IMR-90 (cell line): ENCODE results near the gene ZFR2. TPM values are rescaled to one million over a fixed set of nuclear protein-coding genes. Genes with fewer than 3 reads are reported as not detected.

Experiments used
- ATAC-seq: fragments of 200-7000 bp; cut with Tn5 transposase; 2 replicates; pipeline ENCODE4 v1.9.1; 2020; ENCODE audit warnings: low read depth, mild to moderate bottlenecking, moderate library complexity
- BruUV-seq: library from RNA; stranded (reverse); fragments of 400-500 nt; replicated peaks from 2 replicates; lab custom pipeline; 2021; lab: Mats Ljungman, UMichigan
- CTCF ChIA-PET: fragments of 300-600 bp; formaldehyde crosslinking; extraction: SDS; loops from one replicate; lab custom pipeline; 2021; ENCODE audit warnings: antibody characterized with exemption; lab: Yijun Ruan, JAX
- POLR2A ChIA-PET: fragments of 300-600 bp; sonication (Branson Sonifier 250); formaldehyde crosslinking; loops from one replicate; lab custom pipeline; 2022; ENCODE audit warnings: antibody characterized with exemption; ENCODE audit not compliant: unreplicated experiment; lab: Charles Lee
- DNase-seq: peaks from one replicate; pipeline ENCODE4 v3.0.0; 2013
- H2AFZ ChIP-seq: replicated peaks from 2 replicates; pipeline ENCODE3; 2013; ENCODE audit warnings: low read length, mild to moderate bottlenecking; ENCODE audit not compliant: poor library complexity
- H2AK5ac ChIP-seq: 2 replicates; pipeline ENCODE4 v1.6.1; 2013; ENCODE audit warnings: low read depth, low read length, inconsistent platforms
- H2AK9ac ChIP-seq: replicated peaks from 2 replicates; pipeline ENCODE3; 2013; ENCODE audit warnings: mild to moderate bottlenecking, low read depth, low read length, moderate library complexity; ENCODE audit not compliant: poor library complexity
- H2BK120ac ChIP-seq: 2 replicates; pipeline ENCODE4 v1.6.1; 2013; ENCODE audit warnings: low read depth, low read length, inconsistent platforms
- H2BK15ac ChIP-seq: 3 replicates; pipeline ENCODE4 v1.6.1; 2013; ENCODE audit warnings: low read depth, low read length, inconsistent platforms
- H2BK20ac ChIP-seq: 2 replicates; pipeline ENCODE4 v1.6.1; 2013; ENCODE audit warnings: low read depth, mild to moderate bottlenecking, inconsistent platforms, low read length, moderate library complexity
- H2BK5ac ChIP-seq: 2 replicates; pipeline ENCODE4 v1.6.1; 2013; ENCODE audit warnings: mild to moderate bottlenecking, low read depth, low read length, inconsistent platforms; ENCODE audit not compliant: poor library complexity, severe bottlenecking
- H3K14ac ChIP-seq: replicated peaks from 2 replicates; pipeline ENCODE4 v1.6.1; 2013; ENCODE audit warnings: low read depth, low read length, inconsistent platforms
- H3K18ac ChIP-seq: 2 replicates; pipeline ENCODE4 v1.6.1; 2013; ENCODE audit warnings: low read depth, low read length, control low read depth
- H3K23ac ChIP-seq: 2 replicates; pipeline ENCODE4 v1.6.1; 2013; ENCODE audit warnings: low read depth, low read length, inconsistent platforms
- H3K27ac ChIP-seq: 2 replicates; pipeline ENCODE4 v1.5.1; 2013; ENCODE audit warnings: mild to moderate bottlenecking, control low read depth, low read length; ENCODE audit not compliant: insufficient read depth
- H3K27me3 ChIP-seq: 2 replicates; pipeline ENCODE4 v1.6.1; 2013; ENCODE audit warnings: low read length; ENCODE audit not compliant: control insufficient read depth, insufficient read depth
- H3K36me3 ChIP-seq: 2 replicates; pipeline ENCODE4 v1.6.1; 2013; ENCODE audit warnings: low read length, mixed read lengths; ENCODE audit not compliant: control insufficient read depth, insufficient read depth
- H3K4ac ChIP-seq: 2 replicates; pipeline ENCODE4 v1.6.1; 2013; ENCODE audit warnings: low read depth, low read length, inconsistent platforms
- H3K4me1 ChIP-seq: 2 replicates; pipeline ENCODE4 v1.6.1; 2013; ENCODE audit warnings: low read length, mixed read lengths; ENCODE audit not compliant: control insufficient read depth, insufficient read depth
- H3K4me2 ChIP-seq: 2 replicates; pipeline ENCODE4 v1.6.1; 2013; ENCODE audit warnings: low read depth, mild to moderate bottlenecking, control low read depth, low read length, moderate library complexity
- H3K4me3 ChIP-seq: 2 replicates; pipeline ENCODE4 v1.5.1; 2013; ENCODE audit warnings: low read depth, mild to moderate bottlenecking, control low read depth, low read length, moderate library complexity; ENCODE audit not compliant: insufficient read depth
- H3K56ac ChIP-seq: 2 replicates; pipeline ENCODE4 v1.6.1; 2013; ENCODE audit warnings: low read length, inconsistent platforms; ENCODE audit not compliant: insufficient read depth; ENCODE audit errors: extremely low read depth
- H3K79me1 ChIP-seq, 2 experiments: 2 replicates each; pipeline ENCODE4 v1.6.1; 2013; ENCODE audit warnings: low read length in 2 of 2, inconsistent platforms in 1 of 2, low read depth in 1 of 2
- H3K9ac ChIP-seq: 2 replicates; pipeline ENCODE4 v1.6.1; 2013; ENCODE audit warnings: low read depth, low read length, control low read depth
- H3K9me1 ChIP-seq: 2 replicates; pipeline ENCODE4 v1.6.1; 2013; ENCODE audit warnings: low read length, inconsistent platforms; ENCODE audit not compliant: insufficient read depth
- H3K9me3 ChIP-seq: 2 replicates; pipeline ENCODE4 v1.6.1; 2013; ENCODE audit warnings: low read length; ENCODE audit not compliant: control insufficient read depth, insufficient read depth
- H4K20me1 ChIP-seq: 2 replicates; pipeline ENCODE4 v1.6.1; 2013; ENCODE audit warnings: low read length, inconsistent platforms; ENCODE audit not compliant: insufficient read depth
- H4K5ac ChIP-seq: 2 replicates; pipeline ENCODE4 v1.6.1; 2013; ENCODE audit warnings: mild to moderate bottlenecking, low read depth, low read length, control low read depth
- H4K8ac ChIP-seq, 2 experiments: 2 replicates each; pipeline ENCODE4 v1.6.1; 2013; ENCODE audit warnings: low read depth in 2 of 2, low read length in 2 of 2, control low read depth in 1 of 2, inconsistent platforms in 1 of 2
- H4K91ac ChIP-seq: 2 replicates; pipeline ENCODE4 v1.6.1; 2013; ENCODE audit warnings: low read depth, low read length, inconsistent platforms; ENCODE audit not compliant: insufficient read depth
- BHLHE40 ChIP-seq: fragments of 150-350 bp; IDR thresholded peaks from 2 replicates; pipeline ENCODE4 v1.6.1; 2016; ENCODE audit warnings: mild to moderate bottlenecking, low read depth, low read length
- CEBPB ChIP-seq: IDR thresholded peaks from 2 replicates; pipeline ENCODE4 v1.6.1; 2012; ENCODE audit warnings: low read depth, low read length, improper control_type of control experiment
- CHD1 ChIP-seq: IDR thresholded peaks from 2 replicates; pipeline ENCODE4 v1.6.1; 2012; ENCODE audit warnings: low read depth, low read length, improper control_type of control experiment
- CTCF ChIP-seq: conservative IDR thresholded peaks from 2 replicates; pipeline ENCODE4 v1.5.1; 2012; ENCODE audit warnings: mild to moderate bottlenecking, low read depth, low read length, improper control_type of control experiment
- ELK1 ChIP-seq: fragments of 150-350 bp; IDR thresholded peaks from 2 replicates; pipeline ENCODE4 v1.6.1; 2016; ENCODE audit warnings: low read depth, mild to moderate bottlenecking, low read length, moderate library complexity, borderline replicate concordance
- FOS ChIP-seq: fragments of 150-350 bp; IDR thresholded peaks from 2 replicates; pipeline ENCODE4 v1.6.1; 2016; ENCODE audit warnings: low read depth, low read length
- MAFK ChIP-seq: IDR thresholded peaks from 2 replicates; pipeline ENCODE4 v1.6.1; 2012; ENCODE audit warnings: low read depth, low read length, improper control_type of control experiment
- MAZ ChIP-seq: IDR thresholded peaks from 2 replicates; pipeline ENCODE4 v1.6.1; 2012; ENCODE audit warnings: low read depth, mild to moderate bottlenecking, low read length, improper control_type of control experiment, moderate library complexity, borderline replicate concordance
- MXI1 ChIP-seq: IDR thresholded peaks from 2 replicates; pipeline ENCODE4 v1.6.1; 2012; ENCODE audit warnings: low read depth, mild to moderate bottlenecking, low read length, moderate library complexity, borderline replicate concordance
- NFE2L2 ChIP-seq: fragments of 150-350 bp; IDR thresholded peaks from 2 replicates; pipeline ENCODE4 v1.6.1; 2016; ENCODE audit warnings: low read depth, mild to moderate bottlenecking, low read length
- POLR2A ChIP-seq: IDR thresholded peaks from 2 replicates; pipeline ENCODE4 v1.6.1; 2012; ENCODE audit warnings: mild to moderate bottlenecking, low read depth, low read length
- RAD21 ChIP-seq: IDR thresholded peaks from 2 replicates; pipeline ENCODE4 v1.6.1; 2012; ENCODE audit warnings: low read length, improper control_type of control experiment
- RCOR1 ChIP-seq: IDR thresholded peaks from 2 replicates; pipeline ENCODE4 v1.6.1; 2012; ENCODE audit warnings: mild to moderate bottlenecking, low read length, improper control_type of control experiment; ENCODE audit not compliant: insufficient replicate concordance
- RFX5 ChIP-seq: IDR thresholded peaks from 2 replicates; pipeline ENCODE4 v1.8.0; 2012; ENCODE audit warnings: low read depth, mild to moderate bottlenecking, low read length, moderate library complexity
- SMC3 ChIP-seq: fragments of 150-350 bp; IDR thresholded peaks from 2 replicates; pipeline ENCODE4 v1.6.1; 2016; ENCODE audit warnings: low read depth, mild to moderate bottlenecking, antibody characterized with exemption, low read length, moderate library complexity
- USF2 ChIP-seq: fragments of 150-350 bp; IDR thresholded peaks from 2 replicates; pipeline ENCODE4 v1.6.1; 2017; ENCODE audit warnings: mild to moderate bottlenecking, antibody characterized with exemption, low read length, low read depth
- WGBS, 2 experiments: methylation state at CpG; one replicate each; pipeline versions ENCODE4 v1.1.5 to v1.1.7; 2013; ENCODE audit warnings: missing lambda C conversion rate in 2 of 2; ENCODE audit not compliant: insufficient read length in 1 of 2; ENCODE audit errors: extremely low coverage in 2 of 2; 5-methylcytosine and 5-hydroxymethylcytosine counted together
- dilution Hi-C: fragments of 300-500 bp; cut with HindIII; formaldehyde crosslinking; loops from one replicate; pipeline ENCODE4 v1.14.3; 2018; ENCODE audit warnings: low sequenced_read_pairs; ENCODE audit not compliant: unreplicated experiment
- in situ Hi-C: fragments of 300-500 bp; cut with MboI; formaldehyde crosslinking; loops from 3 replicates; pipeline ENCODE4 v1.14.3; 2019; ENCODE audit warnings: low sequenced_read_pairs, inconsistent platforms, mixed read lengths
- intact Hi-C: fragments of 100-400 bp; cut with micrococcal nuclease; formaldehyde crosslinking; loops from 2 replicates; pipeline ENCODE4 v1.10.0; 2022
- polyA plus RNA-seq, 3 experiments: library from polyadenylated mRNA; depleted of rRNA; stranded (reverse); fragments of >200 nt; gene quantifications; 2 replicates each; pipeline ENCODE4 v1.2.3, GENCODE V29; 2012; ENCODE audit warnings: low replicate concordance in 1 of 3
- total RNA-seq: library from RNA; depleted of rRNA; stranded (reverse); fragments of >200 nt; gene quantifications from 2 replicates; pipeline ENCODE4 v1.2.3, GENCODE V29; 2012

ZFR2 gene
- total and polyA plus RNA-seq, 2 of the 4 experiments (the other 2 are of a cell fraction), result 0.19 TPM; not detected in 1

- H3K27ac ChIP-seq, result no peak overlapping the region
- no TSS peak for BruUV-seq
- H2BK120ac ChIP-seq, result no peak overlapping the region
- TF ChIP-seq RCOR1 (no peak), CTCF (no peak), MXI1 (no peak), RFX5 (no peak), MAFK (no peak), NFE2L2 (no peak), FOS (no peak), ELK1 (no peak), CEBPB (no peak), SMC3 (no peak), RAD21 (no peak), MAZ (no peak), USF2 (no peak), BHLHE40 (no peak), CHD1 (no peak), POLR2A (no peak)
- in situ Hi-C loops (no loop called here), intact Hi-C loops (no loop called here), dilution Hi-C loops (no loop called here)
- H3K9ac ChIP-seq, result no peak overlapping the region
- H2BK20ac ChIP-seq, result no peak overlapping the region
- H3K9me3 ChIP-seq, result 0 out of 2 replicates have a peak, but pooled peaks cover 1% of the 10 kb centered on the region
- H3K4ac ChIP-seq, result no peak overlapping the region
- H3K4me2 ChIP-seq, result no peak overlapping the region
- H2AK5ac ChIP-seq, result no peak overlapping the region
- no peak overlapping the region for H4K8ac ChIP-seq
- H4K91ac ChIP-seq, result no peak overlapping the region
- H2AK9ac ChIP-seq, result no peak overlapping the region
- ChIA-PET POLR2A (no interaction called here), CTCF (no interaction called here)
- no peak overlapping the region for H2BK5ac ChIP-seq
- H3K4me1 ChIP-seq, result no peaks in the 10 kb centered on the region
- H2BK15ac ChIP-seq, result no peak overlapping the region
- no peak overlapping the region for H3K23ac ChIP-seq
- no peaks in the 10 kb centered on the region for H3K79me1 ChIP-seq
- H3K36me3 ChIP-seq, result no peaks in the 10 kb centered on the region
- H3K18ac ChIP-seq, result no peak overlapping the region
- WGBS, 2 experiments, result 53% methylated on average over 4 of the region's 10 CpGs; no CpG with 5 or more reads in 1 of the 2 experiments
- no peaks in the 10 kb centered on the region for H4K20me1 ChIP-seq
- H3K14ac ChIP-seq, result no peak overlapping the region
- ATAC-seq (no peak), DNase-seq (no peak)
- no peak overlapping the region for H3K4me3 ChIP-seq
- no peak overlapping the region for H4K5ac ChIP-seq
- peaks cover 35% of the 10 kb centered on the region for H3K27me3 ChIP-seq
- no peak overlapping the region for H2AFZ ChIP-seq
- H3K56ac ChIP-seq, result no peak overlapping the region
- peaks cover 5% of the 10 kb centered on the region for H3K9me1 ChIP-seq
Measured at GRCh38 chr19:3803986-3804385, 64.9 kb downstream of the ZFR2 start.
